Kidney epithelial cell (primary cell): Measurements from ENCODE around the gene KRTAP12-3. TPM values are rescaled to one million over a fixed set of nuclear protein-coding genes. Genes with fewer than 3 reads are reported as not detected.

Source experiments
- DNase-seq: peaks from one replicate; pipeline ENCODE4 v3.0.0-alpha.2; 2010; ENCODE audit warnings: low read depth
- H3K27me3 ChIP-seq: 2 replicates; pipeline ENCODE4 v1.6.0; 2011; ENCODE audit warnings: low read length; ENCODE audit not compliant: control insufficient read depth, insufficient read depth
- H3K36me3 ChIP-seq: 2 replicates; pipeline ENCODE4 v1.5.1; 2011; ENCODE audit warnings: low read length; ENCODE audit not compliant: control insufficient read depth, insufficient read depth
- H3K4me3 ChIP-seq: 2 replicates; pipeline ENCODE4 v1.5.1; 2011; ENCODE audit warnings: low read depth, mild to moderate bottlenecking, control low read depth, low read length
- CTCF ChIP-seq: IDR thresholded peaks from 2 replicates; pipeline ENCODE4 v1.5.1; 2011; ENCODE audit warnings: mild to moderate bottlenecking, moderate library complexity, low read length, control low read depth, inconsistent platforms; ENCODE audit not compliant: insufficient read depth, poor library complexity, severe bottlenecking
- total RNA-seq: library from RNA; depleted of rRNA; stranded (reverse); fragments of >200 nt; gene quantifications from 2 replicates; pipeline ENCODE4 v1.2.3, GENCODE V29; 2015

Gene KRTAP12-3
- total RNA-seq, 1 donor from 2014 or later: not detected

DNA sequence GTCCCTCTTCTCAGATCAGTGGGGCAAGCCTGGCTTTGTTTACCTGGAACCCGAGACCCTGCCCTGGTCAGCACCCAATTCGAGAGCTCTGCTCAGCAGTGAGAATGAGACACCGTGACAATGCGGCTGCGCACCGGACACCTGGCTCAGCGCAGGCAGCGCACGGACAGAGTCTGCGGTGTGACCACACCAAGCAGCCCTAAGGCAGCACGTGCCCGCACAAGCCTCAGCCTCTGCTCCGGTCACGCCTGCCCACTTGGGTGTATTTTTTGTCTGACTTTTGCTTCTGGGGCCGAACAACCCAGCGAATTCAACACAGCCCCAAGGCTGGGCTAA lies 41.2 kb upstream of the KRTAP12-3 start:
- no peak for DNase-seq
- no peak for TF ChIP-seq CTCF
- Histone ChIP-seq H3K4me3 (no peak overlapping the region), H3K36me3 (no peaks in the 10 kb centered on the region), H3K27me3 (peaks cover 6% of the 10 kb centered on the region)

- Histone ChIP-seq H3K36me3 (no peaks in the 10 kb centered on the region), H3K4me3 (no peak overlapping the region), H3K27me3 (peaks cover 6% of the 10 kb centered on the region)
- TF ChIP-seq CTCF: no peak
- no peak for DNase-seq
Observed at GRCh38 chr21:44617071-44617501, 40.6 kb upstream of the KRTAP12-3 start.

DNA sequence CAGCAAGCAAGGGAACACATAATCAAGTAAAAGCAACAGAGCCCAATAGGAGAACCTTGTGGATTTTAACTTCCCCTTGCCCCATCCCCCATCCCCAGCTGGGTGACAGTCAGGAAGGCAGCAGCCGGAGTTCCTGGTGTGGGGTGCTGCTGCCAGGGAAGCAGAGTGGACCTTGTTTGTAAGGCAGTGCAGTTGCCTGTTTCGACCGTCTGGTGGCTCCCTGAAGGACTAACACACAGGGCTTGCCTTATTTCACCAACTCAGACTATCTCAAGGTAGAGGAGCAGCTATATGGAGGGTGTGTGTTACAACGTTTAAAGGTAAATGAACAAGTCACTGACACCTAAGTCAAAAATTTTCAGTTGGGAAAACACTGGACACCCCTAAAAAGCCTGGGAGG lies 39.2 kb upstream of the KRTAP12-3 start:
- TF ChIP-seq CTCF: no peak
- Histone ChIP-seq H3K27me3 (peaks cover 6% of the 10 kb centered on the region), H3K36me3 (no peaks in the 10 kb centered on the region), H3K4me3 (no peak overlapping the region)
- no peak for DNase-seq

DNA sequence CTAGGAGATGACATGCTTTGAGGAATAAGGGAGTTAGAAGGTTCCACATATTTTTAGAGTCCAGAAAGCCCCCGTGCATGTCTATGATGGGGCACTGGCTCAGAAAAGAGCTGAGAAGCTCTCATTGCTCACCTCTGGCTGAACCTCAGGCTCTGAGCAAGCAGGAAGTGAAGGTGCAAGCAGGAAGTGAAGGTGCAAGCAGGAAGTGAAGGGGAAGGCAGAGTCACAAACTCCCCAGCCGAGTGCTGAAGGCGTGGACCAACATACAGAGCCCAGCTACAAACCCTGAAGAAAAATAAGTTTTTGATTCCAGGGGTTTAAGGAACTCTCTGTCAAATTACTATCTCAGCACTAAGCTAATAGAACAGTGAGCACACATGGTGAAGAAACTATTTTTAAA lies 38.8 kb upstream of the KRTAP12-3 start:
- Histone ChIP-seq H3K4me3 (no peak overlapping the region), H3K27me3 (peaks cover 6% of the 10 kb centered on the region), H3K36me3 (no peaks in the 10 kb centered on the region)
- no peak for DNase-seq
- TF ChIP-seq CTCF: no peak

DNA sequence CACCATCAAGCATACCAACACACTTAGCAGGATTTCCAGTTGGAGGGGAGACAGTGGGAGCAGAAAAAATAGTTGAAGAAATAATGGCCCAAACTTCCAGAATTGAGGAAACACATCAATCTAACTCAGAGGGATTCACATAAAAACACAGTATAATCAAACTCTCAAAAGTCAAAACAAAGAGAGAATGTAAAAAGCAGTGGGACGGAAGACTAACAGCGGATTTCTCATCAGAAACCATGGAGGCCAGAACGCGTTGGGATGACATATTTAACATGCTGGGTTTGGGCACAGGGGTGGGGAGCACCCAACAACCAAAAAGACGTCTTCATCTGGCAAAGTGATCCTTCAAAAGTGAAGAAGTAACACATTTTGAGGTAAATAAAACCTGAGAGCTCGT lies 37.8 kb upstream of the KRTAP12-3 start:
- DNase-seq: no peak

More for the DNA sequence above, 37.8 kb upstream of the KRTAP12-3 start:
- no peaks in the 10 kb centered on the region for H3K36me3 ChIP-seq
- peaks cover 6% of the 10 kb centered on the region for H3K27me3 ChIP-seq
- TF ChIP-seq CTCF: no peak
- H3K4me3 ChIP-seq: no peak overlapping the region
